GM18505 (cell line): ENCODE measurements around the gene ARSJ.
"Not testable (repeated sequence)": the region's sequence is repeated elsewhere in the genome, so short reads cannot be mapped to it uniquely, and the experiment has no call there.

Experiments
- ATAC-seq: cut with Tn5 transposase; IDR thresholded peaks from one replicate; pipeline ENCODE4 v1.9.1; 2021; ENCODE audit not compliant: unreplicated experiment
- POLR2A ChIP-seq: IDR thresholded peaks from 4 replicates; pipeline ENCODE4 v1.6.1; 2011; ENCODE audit warnings: borderline replicate concordance; ENCODE audit not compliant: insufficient read depth, insufficient read length; ENCODE audit errors: extremely low read depth

ARSJ gene

DNA sequence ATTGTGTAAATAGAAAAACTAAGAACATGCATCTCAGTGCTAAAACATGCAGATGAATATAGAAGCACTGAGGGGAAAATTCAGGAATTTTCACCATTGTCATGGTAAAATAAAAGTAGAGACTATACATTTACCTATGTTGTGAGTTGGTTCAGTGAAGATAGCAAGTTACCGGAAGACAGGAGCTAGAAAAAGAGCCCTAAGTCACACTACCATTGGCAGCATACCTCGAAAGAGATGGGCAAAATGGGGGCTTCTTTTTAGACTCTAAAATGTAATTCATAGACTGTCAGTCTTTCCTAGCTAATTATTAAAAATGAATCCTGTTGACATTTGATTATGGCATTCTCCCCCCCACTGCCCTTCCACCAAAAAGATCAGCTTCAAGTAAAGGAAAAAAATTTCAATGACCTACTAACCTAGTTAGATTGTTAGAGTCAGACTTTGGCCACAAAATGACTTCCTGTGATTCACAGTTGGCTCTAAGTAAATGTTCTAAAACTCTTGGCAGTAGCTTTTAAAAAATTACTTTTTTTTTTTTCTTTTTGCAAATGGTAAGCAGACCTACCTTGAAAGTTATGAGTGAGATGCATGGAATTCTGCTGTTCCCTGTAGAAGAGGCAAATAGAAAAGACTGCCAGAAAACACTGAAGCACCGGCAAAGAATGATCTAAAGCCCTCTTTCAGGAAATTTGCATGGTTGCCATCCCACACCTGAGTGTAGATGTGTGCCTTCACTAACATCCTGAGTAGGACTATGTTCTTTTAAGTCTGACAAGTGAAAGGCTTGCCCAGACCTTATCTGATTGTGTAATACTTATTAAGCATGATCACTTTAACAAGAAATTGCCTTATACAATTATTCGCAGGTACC is 26.4 kb upstream of the ARSJ start:
- ATAC-seq = no peak
- TF ChIP-seq POLR2A = no peak

DNA sequence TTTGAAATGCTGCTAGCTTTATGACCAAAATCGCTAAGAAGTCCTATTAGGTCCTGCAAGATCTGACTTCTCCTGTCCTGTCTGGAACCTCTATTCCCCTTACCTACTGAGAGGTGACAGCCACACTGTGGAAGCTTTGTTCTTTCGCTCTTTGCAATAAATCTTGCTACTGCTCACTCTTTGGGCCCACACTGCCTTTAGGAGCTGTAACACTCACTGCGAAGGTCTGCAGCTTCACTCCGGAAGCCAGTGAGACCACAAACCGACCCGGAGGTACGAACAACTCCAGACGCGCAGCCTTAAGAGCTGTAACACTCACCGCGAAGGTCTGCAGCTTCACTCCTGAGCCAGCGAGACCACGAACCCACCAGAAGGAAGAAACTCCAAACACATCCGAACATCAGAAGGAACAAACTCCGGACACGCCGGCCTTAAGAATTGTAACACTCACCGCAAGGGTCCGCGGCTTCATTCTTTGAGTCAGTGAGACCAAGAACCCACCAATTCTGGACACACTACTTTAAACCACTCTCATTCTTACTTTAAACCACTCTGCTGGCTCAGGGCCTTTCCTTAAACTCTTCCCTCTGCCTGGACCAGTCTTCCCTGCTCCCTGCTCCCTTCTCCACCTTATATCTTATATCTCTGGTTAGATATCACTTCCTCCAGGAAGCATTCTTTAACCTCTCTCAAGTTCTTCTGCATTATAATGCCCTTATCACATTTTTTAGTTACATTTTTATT is 25.2 kb upstream of the ARSJ start:
- ATAC-seq = not testable (repeated sequence)

DNA sequence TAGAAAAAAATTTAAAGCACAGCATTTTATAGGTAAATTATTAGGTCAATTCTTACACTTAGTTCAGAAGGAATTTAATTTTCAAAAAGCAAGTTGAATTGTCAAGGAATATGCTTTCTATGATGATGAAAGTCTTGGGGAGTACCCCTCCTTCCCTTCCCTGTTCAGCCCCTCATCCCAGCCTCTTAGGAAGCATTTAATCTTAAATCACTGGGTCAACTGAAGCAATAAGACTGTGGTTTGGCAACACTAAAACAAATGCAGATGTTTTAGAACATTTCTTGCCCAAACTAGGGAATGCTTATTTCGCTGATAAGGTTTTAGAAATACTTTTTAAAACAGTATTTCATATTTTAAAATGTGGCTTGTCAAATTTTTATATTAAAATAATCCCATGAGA is 19.1 kb upstream of the ARSJ start:
- no peak for TF ChIP-seq POLR2A
- no peak for ATAC-seq

DNA sequence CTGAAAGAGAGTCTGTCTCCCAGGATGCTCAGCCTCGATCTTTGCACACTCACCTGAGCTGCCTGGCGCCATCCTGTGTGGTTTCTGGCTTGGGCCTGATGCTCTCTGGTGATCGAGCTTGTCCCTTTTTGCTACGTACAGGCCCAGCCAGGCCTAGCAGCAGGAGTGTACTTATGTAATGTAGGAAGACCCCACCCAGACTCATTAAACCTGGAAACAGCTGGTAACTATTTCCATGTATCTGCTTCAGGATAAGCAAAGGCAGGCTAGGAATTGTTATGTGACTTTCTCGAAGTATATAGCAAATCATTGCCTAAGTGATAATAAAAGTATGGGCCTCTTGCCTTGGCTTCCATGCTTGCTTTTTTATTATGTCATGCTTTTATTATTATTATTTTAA is 18.6 kb upstream of the ARSJ start:
- TF ChIP-seq POLR2A = no peak
- ATAC-seq = no peak

DNA sequence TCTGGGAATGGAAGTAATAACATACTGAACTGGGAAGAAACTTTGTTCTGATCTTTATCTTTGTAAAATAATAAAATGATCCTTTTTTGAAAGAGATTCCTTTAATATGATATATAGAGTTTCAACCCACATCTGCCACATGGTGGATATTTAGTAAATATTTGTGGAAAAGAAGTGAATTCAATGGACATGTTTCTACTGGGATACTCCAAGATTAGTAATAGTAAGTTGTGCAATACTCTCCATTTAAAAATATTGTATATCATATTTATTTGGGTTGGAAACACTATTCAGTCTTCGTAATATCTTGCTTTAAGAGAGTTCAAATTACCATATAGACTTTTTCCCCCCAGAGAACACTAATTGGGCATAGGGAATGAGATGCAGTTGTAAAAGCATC is 17.8 kb upstream of the ARSJ start:
- TF ChIP-seq POLR2A = no peak
- no peak for ATAC-seq

DNA sequence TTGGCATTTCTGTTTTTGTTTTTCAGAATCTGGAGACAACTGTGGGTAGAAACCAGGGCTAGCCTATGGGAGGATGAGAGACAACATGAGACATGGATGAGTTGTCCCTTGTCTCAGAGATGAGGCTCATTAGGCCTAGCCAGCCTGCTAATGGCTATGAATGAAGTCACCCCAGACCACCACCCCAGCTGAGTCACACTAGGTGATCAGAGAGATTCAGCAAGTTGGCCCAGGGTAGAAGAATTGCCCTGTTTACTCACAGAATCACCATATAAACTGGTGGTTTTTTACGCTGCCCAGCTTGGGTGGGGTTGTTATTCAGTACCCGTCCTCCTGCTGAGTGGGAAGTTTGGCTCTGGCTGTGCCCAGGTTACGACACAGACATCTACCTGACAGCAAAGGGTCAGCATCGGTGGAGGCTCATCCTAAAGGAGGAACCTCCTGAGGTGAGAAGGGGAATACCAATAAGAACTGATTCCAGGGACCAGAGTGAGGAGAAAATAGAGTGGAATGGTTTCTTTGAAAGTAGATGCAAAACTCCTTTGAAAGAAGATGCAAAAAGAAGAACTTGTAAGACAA is 17.2 kb upstream of the ARSJ start:
- TF ChIP-seq POLR2A = no peak
- ATAC-seq = no peak

DNA sequence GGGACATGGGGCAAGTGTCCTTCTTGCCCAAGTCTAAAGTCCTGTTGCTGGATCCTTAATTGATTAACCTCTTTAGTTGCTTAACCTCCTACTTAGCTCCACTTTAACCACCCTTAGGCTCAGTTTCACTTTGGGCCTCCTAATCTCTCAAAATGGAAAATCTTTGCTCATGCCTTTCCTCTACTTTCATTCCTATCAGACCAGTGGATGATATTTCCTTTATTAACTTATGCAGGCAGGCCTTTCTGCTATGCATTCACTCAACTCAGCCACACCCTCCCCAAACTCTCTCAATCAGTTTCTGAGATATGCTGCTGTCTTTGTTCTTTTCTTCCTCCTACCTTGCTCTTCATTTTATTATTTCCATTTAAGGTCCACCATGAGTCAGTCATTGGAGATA is 14.4 kb upstream of the ARSJ start:
- TF ChIP-seq POLR2A = no peak

DNA sequence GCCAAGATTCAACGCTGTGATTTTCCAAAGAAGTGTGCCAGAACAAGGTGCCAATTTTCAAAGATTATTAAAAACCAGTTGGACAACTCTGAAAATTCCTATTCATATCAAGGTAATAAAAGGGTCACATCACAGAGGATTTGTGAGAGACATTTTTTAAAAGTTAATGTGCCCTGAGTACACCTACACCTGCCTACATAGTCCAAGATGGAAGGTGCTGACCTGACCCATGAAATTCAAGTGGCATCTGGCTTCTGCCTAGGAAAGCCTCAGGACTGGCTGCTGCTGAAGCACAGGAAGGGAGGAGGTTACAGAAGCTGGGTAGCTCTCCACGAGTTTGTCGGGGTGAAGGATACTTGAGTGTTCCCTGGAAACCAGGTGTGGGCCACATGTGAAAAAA is 11.4 kb upstream of the ARSJ start:
- no peak for TF ChIP-seq POLR2A
- no peak for ATAC-seq

More for the DNA sequence above, 14.4 kb upstream of the ARSJ start:
- no peak for ATAC-seq

DNA sequence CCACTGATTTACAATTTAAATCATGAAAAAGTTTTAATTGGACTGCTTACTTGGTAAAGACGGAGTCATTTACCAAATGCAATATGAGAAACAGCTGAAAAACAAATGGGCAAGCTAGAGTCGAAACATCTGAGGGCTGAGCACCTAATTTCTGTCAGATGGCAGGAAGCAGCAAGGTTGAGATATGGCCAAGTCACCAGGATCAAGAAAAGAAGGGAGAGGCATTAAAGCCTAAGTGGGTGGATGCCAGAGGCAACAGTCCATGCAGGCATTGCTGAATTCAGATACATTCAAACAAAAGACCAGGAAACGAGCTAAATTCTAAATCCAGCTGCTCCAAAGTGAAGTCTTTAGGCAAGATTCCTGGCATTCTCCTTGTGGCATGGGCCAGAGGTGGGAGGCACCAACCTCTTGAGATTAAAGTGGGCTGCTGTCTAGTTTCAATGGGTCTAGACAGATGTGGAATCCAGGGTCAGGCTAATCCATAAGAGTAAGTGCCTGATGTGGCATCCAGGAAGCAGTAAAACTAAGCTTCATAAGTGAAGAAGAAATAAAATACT is 8.0 kb upstream of the ARSJ start:
- TF ChIP-seq POLR2A = no peak
- no peak for ATAC-seq

DNA sequence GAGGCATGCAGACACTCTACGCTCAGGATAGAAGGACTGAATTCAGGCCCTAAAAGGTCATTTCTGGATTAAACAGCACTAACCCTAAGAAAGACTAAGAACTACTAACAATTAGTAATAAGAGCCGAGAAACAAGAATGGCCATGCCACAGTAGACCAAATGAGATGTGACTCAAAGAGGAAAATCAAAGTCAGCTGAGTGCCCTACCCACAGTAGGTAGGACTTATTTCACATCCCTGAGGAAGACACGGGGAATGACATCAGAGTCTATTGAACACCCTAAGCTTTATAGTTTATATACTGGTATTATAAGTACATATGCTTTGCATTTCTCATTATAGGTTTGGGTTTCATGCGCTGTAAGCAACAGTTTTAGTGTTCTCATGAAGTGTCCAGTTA is 2.7 kb upstream of the ARSJ start:
- no peak for ATAC-seq

DNA sequence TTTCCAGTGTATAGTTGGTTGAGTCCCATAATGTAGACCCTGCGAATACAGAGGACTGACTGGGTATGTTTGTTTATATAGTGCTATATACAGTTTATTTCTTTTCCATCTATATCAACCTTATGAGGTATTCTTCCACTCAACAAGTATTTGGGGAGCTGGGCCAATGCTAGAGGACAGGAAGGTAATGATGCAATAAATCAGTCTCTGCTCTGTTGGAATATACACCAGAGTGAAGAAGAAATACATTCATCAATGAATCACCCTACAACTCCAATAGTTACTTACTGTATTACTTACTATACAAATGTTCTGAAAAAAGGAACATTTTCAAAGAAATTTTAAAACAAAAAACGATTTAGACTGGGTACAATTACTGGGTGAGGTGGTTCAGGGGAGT is 2.1 kb upstream of the ARSJ start:
- ATAC-seq = no peak
- TF ChIP-seq POLR2A = no peak

More for the DNA sequence above, 2.7 kb upstream of the ARSJ start:
- no peak for TF ChIP-seq POLR2A

DNA sequence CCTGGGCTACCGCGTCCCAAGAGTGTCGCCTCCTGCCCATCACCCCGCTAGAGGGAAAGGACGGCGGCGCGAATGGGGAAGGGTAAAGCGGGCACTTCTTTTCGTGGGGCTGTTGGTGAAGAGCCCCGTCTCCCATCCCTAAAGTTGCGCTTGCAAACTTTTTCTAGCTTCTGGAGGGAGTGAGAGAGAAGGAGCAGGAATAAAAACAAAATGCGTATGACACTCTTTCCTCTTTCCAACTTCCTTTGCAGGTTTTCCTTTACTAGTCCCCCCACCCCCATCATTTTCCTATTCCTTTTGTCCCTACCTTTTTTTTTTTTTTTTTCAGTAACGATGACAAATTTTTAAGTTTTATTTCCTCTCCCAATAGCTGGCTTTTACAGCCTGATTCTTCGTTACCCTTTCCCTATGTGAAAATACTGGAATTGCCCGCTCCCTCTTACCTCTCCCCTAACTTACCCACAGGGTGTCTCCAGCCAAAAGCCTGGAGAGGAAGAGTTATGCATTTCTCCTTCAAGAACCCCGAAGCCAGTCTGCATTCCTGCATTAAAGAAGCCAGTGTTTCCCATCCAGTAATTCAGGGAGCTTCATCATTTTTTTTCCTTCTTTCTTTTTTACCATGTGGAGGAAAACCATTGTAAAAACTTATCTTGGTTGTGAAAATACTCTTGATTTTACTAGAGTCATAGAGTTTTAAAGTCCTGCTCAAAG is 613 bp upstream of the ARSJ start:
- TF ChIP-seq POLR2A = no peak
- ATAC-seq = no peak

DNA sequence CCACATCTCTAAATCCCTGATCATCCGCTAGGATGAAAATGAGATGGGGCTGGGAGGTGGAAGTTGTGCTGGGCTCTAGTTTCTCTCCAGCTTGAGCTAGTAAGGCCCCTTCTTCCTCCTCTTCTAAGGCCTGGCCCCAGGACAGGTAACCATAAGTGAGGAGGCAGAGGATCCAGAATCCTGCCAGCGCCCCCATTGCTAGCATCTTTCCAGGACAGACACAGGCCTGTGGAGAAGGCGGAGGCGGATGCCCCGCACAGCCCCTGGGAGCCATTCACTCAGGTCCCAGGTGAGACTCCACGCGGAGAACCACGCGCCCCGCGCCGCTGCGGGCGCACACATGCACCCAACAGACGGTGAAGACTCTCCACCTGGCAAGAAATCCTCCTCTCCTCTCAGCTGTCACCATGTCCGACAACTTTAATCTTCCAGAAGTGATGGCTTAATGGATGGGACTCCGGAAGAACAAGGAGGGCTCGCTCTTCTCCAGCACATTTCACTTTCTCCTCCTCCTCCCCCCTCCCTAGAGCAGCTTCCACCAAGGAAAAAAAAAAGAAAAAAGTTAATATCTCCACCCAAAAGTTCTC is 793 bp downstream of the ARSJ start:
- ATAC-seq = no peak
- no peak for TF ChIP-seq POLR2A
